Rectal smooth muscle tissue (tissue), 1 donor: ENCODE measurements around the gene ZNF625.
"Not testable (repeated sequence)": the region's sequence is repeated elsewhere in the genome, so short reads cannot be mapped to it uniquely, and the experiment has no call there.

Experiments used
- H3K27ac ChIP-seq: one replicate; pipeline ENCODE4 v1.7.0; 2013; ENCODE audit warnings: low read depth, low read length, inconsistent platforms
- H3K27me3 ChIP-seq: one replicate; pipeline ENCODE4 v1.7.0; 2013; ENCODE audit warnings: low read length; ENCODE audit not compliant: control insufficient read depth, insufficient read depth
- H3K36me3 ChIP-seq: one replicate; pipeline ENCODE4 v1.7.0; 2013; ENCODE audit warnings: low read length; ENCODE audit not compliant: control insufficient read depth, insufficient read depth
- H3K4me1 ChIP-seq: one replicate; pipeline ENCODE4 v1.7.0; 2013; ENCODE audit warnings: low read length; ENCODE audit not compliant: control insufficient read depth, insufficient read depth
- H3K4me3 ChIP-seq: one replicate; pipeline ENCODE4 v1.7.0; 2013; ENCODE audit warnings: low read length
- H3K9ac ChIP-seq: one replicate; pipeline ENCODE4 v1.7.0; 2013; ENCODE audit warnings: low read length

ZNF625 gene

DNA sequence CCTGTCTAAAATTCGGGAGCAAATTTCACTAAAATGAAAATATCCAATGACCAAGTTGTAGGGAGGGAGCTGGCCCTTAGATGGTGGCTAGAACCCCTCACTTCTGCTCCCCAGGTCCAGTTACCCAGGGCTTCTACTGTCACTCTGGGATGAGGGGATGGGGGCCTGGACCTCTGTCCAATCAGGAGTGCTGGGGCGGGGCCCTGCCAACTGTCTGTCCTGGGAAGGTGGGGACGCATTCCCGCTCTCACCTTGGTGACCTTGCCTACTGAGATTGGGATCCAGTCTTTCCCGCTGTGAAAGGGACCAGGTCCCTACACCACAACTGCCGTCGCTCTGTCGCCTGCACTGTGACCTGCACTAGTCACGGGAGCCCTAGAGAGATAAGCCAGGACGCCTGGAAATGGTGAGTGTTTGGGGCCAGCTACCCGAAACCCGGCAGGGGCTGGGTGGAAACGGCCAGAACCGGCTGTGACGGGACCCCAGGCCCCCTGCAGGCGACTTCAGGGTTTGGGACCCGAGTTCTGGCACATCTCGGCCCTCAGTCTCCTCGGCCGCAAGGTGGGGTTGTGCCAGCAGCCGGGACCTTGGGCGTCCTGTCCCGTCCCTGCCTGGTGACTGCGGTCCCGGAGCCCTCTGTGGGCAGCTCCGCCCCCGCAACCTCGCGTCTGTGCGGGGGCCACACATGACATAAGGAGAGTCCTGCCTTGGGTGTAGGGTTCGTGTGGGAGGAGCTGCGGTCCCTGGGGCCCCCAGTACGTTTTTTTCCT lies 39.1 kb downstream of the ZNF625 start:
- Histone ChIP-seq H3K4me1 (no peaks in the 10 kb centered on the region), H3K9ac (no peak overlapping the region), H3K36me3 (no peaks in the 10 kb centered on the region), H3K4me3 (no peak overlapping the region), H3K27me3 (no peaks in the 10 kb centered on the region), H3K27ac (no peak overlapping the region)

DNA sequence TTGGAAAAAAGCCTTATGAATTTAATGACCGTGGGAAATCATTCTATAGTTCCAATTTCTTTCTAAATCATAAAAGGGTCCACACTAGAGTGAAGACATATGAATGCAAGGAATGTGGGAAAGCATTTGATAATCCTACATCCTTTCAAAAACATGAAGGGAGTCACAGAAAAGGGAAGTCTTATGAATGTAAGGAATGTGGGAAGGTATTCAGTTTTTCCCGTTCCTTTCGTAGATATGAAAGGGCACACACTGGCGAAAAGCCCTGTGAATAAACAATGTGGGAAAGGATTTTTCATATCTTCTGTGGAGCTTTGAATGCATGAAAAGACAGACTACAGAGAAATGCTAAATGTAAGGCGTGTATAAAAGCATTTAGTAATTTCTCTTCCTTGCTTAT lies 43.4 kb downstream of the ZNF625 start:
- Histone ChIP-seq H3K27me3 (no peaks in the 10 kb centered on the region), H3K27ac (no peak overlapping the region), H3K4me3 (no peak overlapping the region), H3K4me1 (no peaks in the 10 kb centered on the region), H3K9ac (no peak overlapping the region), H3K36me3 (no peaks in the 10 kb centered on the region)

DNA sequence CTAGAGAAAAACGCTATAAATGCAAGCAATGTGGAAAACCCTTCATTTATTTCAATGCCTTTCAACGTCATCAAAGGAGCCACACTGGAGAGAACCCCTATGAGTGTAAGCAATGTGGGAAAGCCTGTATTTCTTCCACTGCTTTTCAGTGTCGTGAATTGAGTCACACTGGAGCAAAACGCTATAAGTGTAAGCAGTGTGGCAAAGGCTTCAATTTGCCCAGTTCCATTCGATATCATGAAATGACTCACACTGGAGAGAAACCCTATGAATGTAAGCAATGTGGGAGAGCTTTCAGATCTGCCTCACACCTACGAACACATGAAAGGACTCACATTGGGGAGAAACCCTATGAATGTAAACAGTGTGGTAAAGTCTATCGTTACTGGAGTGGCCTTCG lies 43.8 kb downstream of the ZNF625 start:
- no peak overlapping the region for H3K4me3 ChIP-seq
- no peak overlapping the region for H3K27ac ChIP-seq
- no peaks in the 10 kb centered on the region for H3K27me3 ChIP-seq
- no peaks in the 10 kb centered on the region for H3K36me3 ChIP-seq
- no peak overlapping the region for H3K9ac ChIP-seq
- H3K4me1 ChIP-seq: no peaks in the 10 kb centered on the region

DNA sequence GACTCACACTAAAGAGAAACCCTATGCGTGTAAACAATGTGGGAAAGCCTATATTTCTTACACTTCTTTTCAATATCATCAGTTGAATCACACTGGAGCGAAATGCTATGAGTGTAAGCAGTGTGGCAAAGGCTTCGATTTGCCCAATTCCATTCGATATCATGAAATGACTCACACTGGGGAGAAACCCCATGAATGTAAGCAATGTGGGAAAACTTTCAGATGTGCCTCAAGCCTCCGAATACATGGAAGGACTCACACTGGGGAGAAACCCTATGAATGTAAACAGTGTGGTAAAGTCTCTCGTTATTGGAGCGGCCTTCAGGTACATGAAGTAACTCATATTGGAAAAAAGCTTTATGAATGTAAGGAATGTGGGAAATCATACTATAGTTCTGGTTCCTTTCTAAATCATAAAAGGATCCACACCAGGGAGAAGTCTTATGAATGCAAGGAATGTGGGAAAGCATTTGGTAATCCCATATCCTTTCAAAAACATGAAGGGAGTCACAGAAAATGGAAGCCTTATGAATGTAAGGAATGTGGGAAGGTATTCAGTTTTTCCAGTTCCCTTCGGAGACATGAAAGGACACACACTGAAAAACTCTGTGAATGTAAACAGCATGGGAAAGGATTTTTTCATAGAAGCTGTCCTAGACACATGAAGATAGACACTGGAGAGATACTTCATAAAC lies 44.4 kb downstream of the ZNF625 start:
- Histone ChIP-seq H3K27me3 (no peaks in the 10 kb centered on the region), H3K4me3 (no peak overlapping the region), H3K9ac (no peak overlapping the region), H3K4me1 (no peaks in the 10 kb centered on the region), H3K27ac (no peak overlapping the region), H3K36me3 (no peaks in the 10 kb centered on the region)

DNA sequence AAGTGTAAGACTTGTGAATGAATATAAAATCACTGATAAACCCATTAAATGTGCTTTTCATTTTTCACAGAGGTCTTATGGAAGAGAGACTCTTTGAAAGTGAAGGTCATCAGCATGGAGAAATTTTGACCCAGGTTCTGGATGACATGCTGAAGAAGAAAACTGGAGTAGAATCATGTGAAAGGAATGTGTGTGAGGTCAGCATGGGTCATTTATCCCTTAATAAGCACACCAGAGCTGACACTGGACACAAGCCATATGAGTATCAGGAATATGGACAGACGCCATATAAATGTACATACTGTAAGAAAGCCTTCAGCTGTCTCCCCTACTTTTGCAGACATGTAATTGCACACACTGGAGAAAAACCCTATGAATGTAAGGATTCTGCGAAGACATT lies 45.4 kb downstream of the ZNF625 start:
- H3K27me3 ChIP-seq: no peaks in the 10 kb centered on the region
- no peaks in the 10 kb centered on the region for H3K36me3 ChIP-seq
- H3K9ac ChIP-seq: no peak overlapping the region
- no peak overlapping the region for H3K4me3 ChIP-seq
- no peaks in the 10 kb centered on the region for H3K4me1 ChIP-seq
- H3K27ac ChIP-seq: no peak overlapping the region

DNA sequence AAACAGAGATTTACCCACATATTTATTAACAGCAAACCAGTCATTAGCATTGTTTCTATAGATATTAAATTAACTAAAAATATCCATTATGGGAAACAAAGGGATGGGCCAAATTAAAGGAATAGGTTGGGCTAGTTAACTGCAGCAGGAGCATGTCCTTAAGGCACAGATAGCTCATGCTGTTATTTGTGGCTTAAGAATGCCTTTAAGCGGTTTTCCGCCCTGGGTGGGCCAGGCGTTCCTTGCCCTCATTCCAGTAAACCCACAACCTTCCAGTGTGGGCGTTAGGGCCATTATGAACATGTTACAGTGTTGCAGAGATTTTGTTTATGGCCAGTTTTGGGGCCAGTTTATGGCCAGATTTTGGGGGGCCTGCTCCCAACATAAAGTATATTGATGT lies 52.6 kb downstream of the ZNF625 start:
- H3K27ac ChIP-seq, H3K27me3 ChIP-seq, H3K4me1 ChIP-seq, H3K36me3 ChIP-seq, H3K9ac ChIP-seq, H3K4me3 ChIP-seq: not testable (repeated sequence)

DNA sequence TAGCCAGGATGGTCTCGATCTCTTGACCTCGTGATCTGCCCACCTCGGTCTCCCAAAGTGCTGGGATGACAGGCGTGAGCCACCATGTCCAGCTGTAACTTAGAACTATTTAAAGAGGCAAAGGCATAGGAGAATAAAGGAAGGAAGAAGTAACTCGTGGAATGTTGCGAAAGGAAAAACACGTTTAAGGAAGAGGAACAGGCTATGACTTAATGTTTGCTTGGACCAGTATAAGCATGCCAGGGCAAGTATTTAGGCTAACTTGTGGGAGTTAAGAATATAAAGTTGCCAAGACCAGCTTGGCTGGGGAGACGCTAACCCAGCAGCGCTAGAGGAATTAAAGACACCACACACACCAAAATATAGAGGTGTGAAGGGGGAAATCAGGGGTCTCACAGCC lies 58.5 kb downstream of the ZNF625 start:
- H3K27ac ChIP-seq: no peak overlapping the region
- H3K9ac ChIP-seq: no peak overlapping the region
- H3K36me3 ChIP-seq: no peaks in the 10 kb centered on the region
- no peak overlapping the region for H3K4me3 ChIP-seq
- H3K4me1 ChIP-seq: no peaks in the 10 kb centered on the region
- no peaks in the 10 kb centered on the region for H3K27me3 ChIP-seq

DNA sequence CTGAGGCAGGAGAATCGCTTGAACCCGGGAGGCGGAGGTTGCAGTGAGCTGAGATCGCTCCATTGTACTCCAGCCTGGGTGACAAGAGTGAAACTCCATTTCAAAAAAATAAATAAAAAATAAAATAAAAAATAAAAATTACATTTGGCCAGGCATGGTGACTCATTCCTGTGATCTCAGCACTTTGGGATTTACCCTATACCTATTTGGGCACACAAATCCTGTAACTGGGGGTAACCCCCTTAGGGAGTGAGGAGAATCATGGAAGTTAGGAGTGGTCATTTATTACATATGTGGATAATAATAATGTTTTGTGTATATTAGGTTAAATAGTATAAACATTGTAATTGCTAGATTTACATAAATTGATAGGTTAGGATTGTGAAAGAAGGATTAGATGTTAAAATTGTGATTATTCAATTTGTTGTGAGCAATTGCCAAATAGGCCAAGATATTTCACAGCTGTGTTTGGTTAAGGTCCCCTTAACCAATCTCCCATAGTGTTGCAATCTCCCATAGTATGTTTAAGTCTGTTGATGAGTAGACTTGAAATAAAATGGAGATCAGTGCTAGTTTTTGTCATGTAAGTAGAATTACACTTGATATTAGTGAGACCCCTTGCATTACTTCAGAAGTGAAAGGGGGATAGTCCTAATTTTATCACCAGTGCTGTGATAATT lies 61.3 kb downstream of the ZNF625 start:
- no peaks in the 10 kb centered on the region for H3K4me1 ChIP-seq
- no peaks in the 10 kb centered on the region for H3K27me3 ChIP-seq
- no peak overlapping the region for H3K9ac ChIP-seq
- H3K36me3 ChIP-seq: no peaks in the 10 kb centered on the region
- H3K4me3 ChIP-seq: no peak overlapping the region
- no peak overlapping the region for H3K27ac ChIP-seq
